ENCODE measurements around the gene HDAC4.

The HDAC4 gene

GRCh38 chr2:239066597-239066996, 334.2 kb downstream of the HDAC4 start:
- no peaks in the 10 kb centered on the region for H3K9me3 ChIP-seq (ENCODE audit: control insufficient read depth in 1 of 2, low read length in 2 of 2)
- no peak overlapping the region for H3K4me3 ChIP-seq (ENCODE audit: low read depth in 1 of 2, low read length in 2 of 2)
- H3K27me3 ChIP-seq (ENCODE audit: control insufficient read depth in 1 of 2, insufficient read depth in 2 of 2, low read length in 2 of 2), result no peaks in the 10 kb centered on the region
- H3K27ac ChIP-seq (ENCODE audit: low read depth, low read length), result no peak overlapping the region
- H3K9ac ChIP-seq (ENCODE audit: low read depth in 1 of 2, low read length in 2 of 2), result no peak overlapping the region
- H3K4me1 ChIP-seq (ENCODE audit: control insufficient read depth in 1 of 2, insufficient read depth in 2 of 2, low read length in 2 of 2), result no peaks in the 10 kb centered on the region
- H3K36me3 ChIP-seq (ENCODE audit: control insufficient read depth in 1 of 2, insufficient read depth in 2 of 2, low read length in 2 of 2), result peaks cover 19 to 37% of the 10 kb centered on the region in 2 donors

GRCh38 chr2:239065962-239066361, 334.9 kb downstream of the HDAC4 start:
- H3K9me3 ChIP-seq (ENCODE audit: control insufficient read depth in 1 of 2, low read length in 2 of 2), result no peaks in the 10 kb centered on the region
- no peaks in the 10 kb centered on the region for H3K4me1 ChIP-seq (ENCODE audit: control insufficient read depth in 1 of 2, insufficient read depth in 2 of 2, low read length in 2 of 2)
- no peak overlapping the region for H3K4me3 ChIP-seq (ENCODE audit: low read depth in 1 of 2, low read length in 2 of 2)
- peaks cover 24 to 40% of the 10 kb centered on the region in 2 donors for H3K36me3 ChIP-seq (ENCODE audit: control insufficient read depth in 1 of 2, insufficient read depth in 2 of 2, low read length in 2 of 2)
- H3K27me3 ChIP-seq (ENCODE audit: control insufficient read depth in 1 of 2, insufficient read depth in 2 of 2, low read length in 2 of 2), result no peaks in the 10 kb centered on the region
- H3K9ac ChIP-seq (ENCODE audit: low read depth in 1 of 2, low read length in 2 of 2), result no peak overlapping the region
- H3K27ac ChIP-seq (ENCODE audit: low read depth, low read length), result no peak overlapping the region

- Histone ChIP-seq H3K27ac (ENCODE audit: low read depth, low read length) (no peak overlapping the region), H3K36me3 (ENCODE audit: control insufficient read depth in 1 of 2, insufficient read depth in 2 of 2, low read length in 2 of 2) (peaks cover 25 to 42% of the 10 kb centered on the region in 2 donors), H3K27me3 (ENCODE audit: control insufficient read depth in 1 of 2, insufficient read depth in 2 of 2, low read length in 2 of 2) (no peaks in the 10 kb centered on the region), H3K4me1 (ENCODE audit: control insufficient read depth in 1 of 2, insufficient read depth in 2 of 2, low read length in 2 of 2) (no peaks in the 10 kb centered on the region), H3K4me3 (ENCODE audit: low read depth in 1 of 2, low read length in 2 of 2) (no peak overlapping the region), H3K9ac (ENCODE audit: low read depth in 1 of 2, low read length in 2 of 2) (no peak overlapping the region), H3K9me3 (ENCODE audit: control insufficient read depth in 1 of 2, low read length in 2 of 2) (no peaks in the 10 kb centered on the region)
Observed at GRCh38 chr2:239065537-239065936, 335.3 kb downstream of the HDAC4 start.

GRCh38 chr2:239064891-239065290, 335.9 kb downstream of the HDAC4 start:
- Histone ChIP-seq H3K36me3 (ENCODE audit: control insufficient read depth in 1 of 2, insufficient read depth in 2 of 2, low read length in 2 of 2) (peaks cover 25 to 42% of the 10 kb centered on the region in 2 donors), H3K4me1 (ENCODE audit: control insufficient read depth in 1 of 2, insufficient read depth in 2 of 2, low read length in 2 of 2) (no peaks in the 10 kb centered on the region), H3K4me3 (ENCODE audit: low read depth in 1 of 2, low read length in 2 of 2) (no peak overlapping the region), H3K9me3 (ENCODE audit: control insufficient read depth in 1 of 2, low read length in 2 of 2) (no peaks in the 10 kb centered on the region), H3K9ac (ENCODE audit: low read depth in 1 of 2, low read length in 2 of 2) (no peak overlapping the region), H3K27me3 (ENCODE audit: control insufficient read depth in 1 of 2, insufficient read depth in 2 of 2, low read length in 2 of 2) (no peaks in the 10 kb centered on the region), H3K27ac (ENCODE audit: low read depth, low read length) (no peak overlapping the region)

- no peaks in the 10 kb centered on the region for H3K4me1 ChIP-seq (ENCODE audit: control insufficient read depth in 1 of 2, insufficient read depth in 2 of 2, low read length in 2 of 2)
- H3K27ac ChIP-seq (ENCODE audit: low read depth, low read length), result no peak overlapping the region
- H3K4me3 ChIP-seq (ENCODE audit: low read depth in 1 of 2, low read length in 2 of 2), result no peak overlapping the region
- peaks cover 25 to 42% of the 10 kb centered on the region in 2 donors for H3K36me3 ChIP-seq (ENCODE audit: control insufficient read depth in 1 of 2, insufficient read depth in 2 of 2, low read length in 2 of 2)
- H3K9ac ChIP-seq (ENCODE audit: low read depth in 1 of 2, low read length in 2 of 2), result no peak overlapping the region
- no peaks in the 10 kb centered on the region for H3K27me3 ChIP-seq (ENCODE audit: control insufficient read depth in 1 of 2, insufficient read depth in 2 of 2, low read length in 2 of 2)
- H3K9me3 ChIP-seq (ENCODE audit: control insufficient read depth in 1 of 2, low read length in 2 of 2), result no peaks in the 10 kb centered on the region
Observed at GRCh38 chr2:239064253-239064652, 336.6 kb downstream of the HDAC4 start.

- H3K36me3 ChIP-seq (ENCODE audit: control insufficient read depth in 1 of 2, insufficient read depth in 2 of 2, low read length in 2 of 2), result peaks cover 27 to 41% of the 10 kb centered on the region in 2 donors
- H3K4me3 ChIP-seq (ENCODE audit: low read depth in 1 of 2, low read length in 2 of 2), result no peak overlapping the region
- H3K9me3 ChIP-seq (ENCODE audit: control insufficient read depth in 1 of 2, low read length in 2 of 2), result no peaks in the 10 kb centered on the region
- no peak overlapping the region for H3K9ac ChIP-seq (ENCODE audit: low read depth in 1 of 2, low read length in 2 of 2)
- H3K27me3 ChIP-seq (ENCODE audit: control insufficient read depth in 1 of 2, insufficient read depth in 2 of 2, low read length in 2 of 2), result no peaks in the 10 kb centered on the region
- no peaks in the 10 kb centered on the region for H3K4me1 ChIP-seq (ENCODE audit: control insufficient read depth in 1 of 2, insufficient read depth in 2 of 2, low read length in 2 of 2)
- no peak overlapping the region for H3K27ac ChIP-seq (ENCODE audit: low read depth, low read length)
Observed at GRCh38 chr2:239062743-239063142, 338.1 kb downstream of the HDAC4 start.

GRCh38 chr2:239061824-239062570, 338.8 kb downstream of the HDAC4 start:
- peaks cover 27 to 34% of the 10 kb centered on the region in 2 donors for H3K36me3 ChIP-seq (ENCODE audit: control insufficient read depth in 1 of 2, insufficient read depth in 2 of 2, low read length in 2 of 2)
- H3K9ac ChIP-seq (ENCODE audit: low read depth in 1 of 2, low read length in 2 of 2), result no peak overlapping the region
- no peaks in the 10 kb centered on the region for H3K9me3 ChIP-seq (ENCODE audit: control insufficient read depth in 1 of 2, low read length in 2 of 2)
- no peaks in the 10 kb centered on the region for H3K4me1 ChIP-seq (ENCODE audit: control insufficient read depth in 1 of 2, insufficient read depth in 2 of 2, low read length in 2 of 2)
- H3K4me3 ChIP-seq (ENCODE audit: low read depth in 1 of 2, low read length in 2 of 2), result no peak overlapping the region
- no peak overlapping the region for H3K27ac ChIP-seq (ENCODE audit: low read depth, low read length)
- no peaks in the 10 kb centered on the region for H3K27me3 ChIP-seq (ENCODE audit: control insufficient read depth in 1 of 2, insufficient read depth in 2 of 2, low read length in 2 of 2)

GRCh38 chr2:239061121-239061666, 339.6 kb downstream of the HDAC4 start:
- Histone ChIP-seq H3K36me3 (ENCODE audit: control insufficient read depth in 1 of 2, insufficient read depth in 2 of 2, low read length in 2 of 2) (peaks cover 19 to 33% of the 10 kb centered on the region in 2 donors), H3K4me3 (ENCODE audit: low read depth in 1 of 2, low read length in 2 of 2) (no peak overlapping the region), H3K27ac (ENCODE audit: low read depth, low read length) (no peak overlapping the region), H3K9ac (ENCODE audit: low read depth in 1 of 2, low read length in 2 of 2) (no peak overlapping the region), H3K9me3 (ENCODE audit: control insufficient read depth in 1 of 2, low read length in 2 of 2) (no peaks in the 10 kb centered on the region), H3K4me1 (ENCODE audit: control insufficient read depth in 1 of 2, insufficient read depth in 2 of 2, low read length in 2 of 2) (no peaks in the 10 kb centered on the region), H3K27me3 (ENCODE audit: control insufficient read depth in 1 of 2, insufficient read depth in 2 of 2, low read length in 2 of 2) (no peaks in the 10 kb centered on the region)

GRCh38 chr2:239060676-239061075, 340.1 kb downstream of the HDAC4 start:
- no peak overlapping the region for H3K27ac ChIP-seq (ENCODE audit: low read depth, low read length)
- H3K4me1 ChIP-seq (ENCODE audit: control insufficient read depth in 1 of 2, insufficient read depth in 2 of 2, low read length in 2 of 2), result no peaks in the 10 kb centered on the region
- no peaks in the 10 kb centered on the region for H3K9me3 ChIP-seq (ENCODE audit: control insufficient read depth in 1 of 2, low read length in 2 of 2)
- H3K4me3 ChIP-seq (ENCODE audit: low read depth in 1 of 2, low read length in 2 of 2), result no peak overlapping the region
- no peak overlapping the region for H3K9ac ChIP-seq (ENCODE audit: low read depth in 1 of 2, low read length in 2 of 2)
- H3K27me3 ChIP-seq (ENCODE audit: control insufficient read depth in 1 of 2, insufficient read depth in 2 of 2, low read length in 2 of 2), result no peaks in the 10 kb centered on the region
- H3K36me3 ChIP-seq (ENCODE audit: control insufficient read depth in 1 of 2, insufficient read depth in 2 of 2, low read length in 2 of 2), result peaks cover 15 to 31% of the 10 kb centered on the region in 2 donors

- Histone ChIP-seq H3K9me3 (ENCODE audit: control insufficient read depth in 1 of 2, low read length in 2 of 2) (no peaks in the 10 kb centered on the region), H3K4me1 (ENCODE audit: control insufficient read depth in 1 of 2, insufficient read depth in 2 of 2, low read length in 2 of 2) (no peaks in the 10 kb centered on the region), H3K9ac (ENCODE audit: low read depth in 1 of 2, low read length in 2 of 2) (no peak overlapping the region), H3K4me3 (ENCODE audit: low read depth in 1 of 2, low read length in 2 of 2) (no peak overlapping the region), H3K36me3 (ENCODE audit: control insufficient read depth in 1 of 2, insufficient read depth in 2 of 2, low read length in 2 of 2) (peaks cover 10 to 23% of the 10 kb centered on the region in 2 donors), H3K27ac (ENCODE audit: low read depth, low read length) (no peak overlapping the region), H3K27me3 (ENCODE audit: control insufficient read depth in 1 of 2, insufficient read depth in 2 of 2, low read length in 2 of 2) (no peaks in the 10 kb centered on the region)
Observed at GRCh38 chr2:239059854-239060253, 341.0 kb downstream of the HDAC4 start.
